CD4-positive, alpha-beta T cell treated with Interleukin-6 at 100 ng/mL for 8 hours (primary cell): Measurements from ENCODE around the gene MTMR3.

ENCODE experiments used
- DNase-seq: peaks from one replicate; pipeline ENCODE4 v3.0.0-alpha.2; 2020; ENCODE audit warnings: mixed read lengths, low spot score

MTMR3 gene

GRCh38 chr22:29870574-29870973 is 12.4 kb upstream of the MTMR3 start:
- DNase-seq = peak; percentile 18

- DNase-seq = no peak
Measured at GRCh38 chr22:29871684-29872083, 11.3 kb upstream of the MTMR3 start.

- no peak for DNase-seq
Measured at GRCh38 chr22:29872144-29872893, 10.7 kb upstream of the MTMR3 start.

- no peak for DNase-seq
Measured at GRCh38 chr22:29872989-29873388, 10.0 kb upstream of the MTMR3 start.

- no peak for DNase-seq
Measured at GRCh38 chr22:29873943-29874342, 9.0 kb upstream of the MTMR3 start.

- DNase-seq = no peak
Measured at GRCh38 chr22:29877620-29878019, 5.4 kb upstream of the MTMR3 start.

GRCh38 chr22:29879753-29880152 is 3.2 kb upstream of the MTMR3 start:
- DNase-seq = no peak

GRCh38 chr22:29882716-29883044 is 294 bp upstream of the MTMR3 start:
- DNase-seq = no peak

GRCh38 chr22:29883775-29884097 is 762 bp downstream of the MTMR3 start:
- no peak for DNase-seq

- no peak for DNase-seq
Measured at GRCh38 chr22:29885610-29886009, 2.6 kb downstream of the MTMR3 start.

GRCh38 chr22:29886596-29886995 is 3.6 kb downstream of the MTMR3 start:
- no peak for DNase-seq

- no peak for DNase-seq
Measured at GRCh38 chr22:29887358-29887757, 4.4 kb downstream of the MTMR3 start.

GRCh38 chr22:29890760-29891159 is 7.8 kb downstream of the MTMR3 start:
- no peak for DNase-seq

- no peak for DNase-seq
Measured at GRCh38 chr22:29892315-29893156, 9.6 kb downstream of the MTMR3 start.

GRCh38 chr22:29901354-29901753 is 18.4 kb downstream of the MTMR3 start:
- no peak for DNase-seq

GRCh38 chr22:29903371-29903770 is 20.4 kb downstream of the MTMR3 start:
- no peak for DNase-seq

- DNase-seq = no peak
Measured at GRCh38 chr22:29904020-29904419, 21.0 kb downstream of the MTMR3 start.

GRCh38 chr22:29907753-29908515 is 25.0 kb downstream of the MTMR3 start:
- DNase-seq = peak; percentile 8

- no peak for DNase-seq
Measured at GRCh38 chr22:29912141-29912540, 29.2 kb downstream of the MTMR3 start.

- DNase-seq = no peak
Measured at GRCh38 chr22:29912605-29913398, 29.8 kb downstream of the MTMR3 start.

- DNase-seq = no peak
Measured at GRCh38 chr22:29914165-29914564, 31.2 kb downstream of the MTMR3 start.

GRCh38 chr22:29914991-29915533 is 32.1 kb downstream of the MTMR3 start:
- DNase-seq = no peak
